IPS-11a (cell line): ENCODE results near the gene TOPBP1.
"Not testable (repeated sequence)": the region's sequence is repeated elsewhere in the genome, so short reads cannot be mapped to it uniquely, and the experiment has no call there.

Source experiments
- H3K4me3 ChIP-seq: one replicate; pipeline ENCODE4 v1.5.1; 2013; ENCODE audit warnings: low read depth, low read length, control low read depth

TOPBP1 gene

DNA sequence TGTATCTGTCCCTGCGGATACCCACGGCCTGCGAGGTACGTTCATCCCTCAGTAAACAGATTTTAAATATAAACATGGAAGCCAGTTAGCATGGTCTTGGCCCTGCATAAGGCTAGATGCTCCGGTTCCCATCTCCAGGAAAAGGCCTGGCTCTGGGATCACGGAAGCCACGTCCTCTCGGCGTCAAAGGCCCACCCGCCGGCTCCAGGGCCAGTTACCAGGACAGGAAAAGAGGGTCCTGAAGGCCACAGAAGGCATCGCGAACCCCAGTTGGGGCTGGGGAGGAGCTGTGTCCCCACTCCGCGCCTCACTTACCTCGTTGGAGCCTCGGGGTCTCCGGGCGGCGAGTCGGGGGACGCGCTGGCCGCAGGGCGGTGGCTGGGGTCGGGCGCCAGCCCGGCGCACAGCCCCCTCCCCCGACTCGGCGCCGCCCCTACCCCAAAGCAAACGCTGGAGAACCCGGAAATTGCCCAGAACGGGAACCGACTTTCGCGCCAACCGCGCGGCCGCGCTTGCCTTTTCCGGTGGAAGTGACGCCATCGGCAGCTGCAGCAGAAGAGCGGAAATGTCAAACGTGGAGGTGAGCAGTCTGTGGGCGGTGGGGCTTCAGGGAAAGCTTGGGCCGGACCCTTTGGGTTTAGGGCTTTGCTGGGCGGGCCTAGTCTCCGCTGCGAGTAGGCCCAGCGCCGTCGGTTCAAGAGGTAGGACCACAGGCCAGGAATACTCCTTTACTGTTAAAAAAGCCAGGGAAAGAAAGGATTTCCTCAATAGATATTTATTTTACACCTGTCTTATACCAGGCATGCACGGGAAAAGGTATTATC is at the start of gene TOPBP1:
Gene TOPBP1 (minus strand): TSS at position 488 of the 824 bp plus-strand sequence. CDS start 814 bp downstream, outside the sequence.
- peak within 1 kb of the TSS; percentile 91 for H3K4me3 ChIP-seq

GRCh38 chr3:133711013-133711412 is 49.3 kb upstream of the TOPBP1 start:
- H3K4me3 ChIP-seq, result no peak overlapping the region

DNA sequence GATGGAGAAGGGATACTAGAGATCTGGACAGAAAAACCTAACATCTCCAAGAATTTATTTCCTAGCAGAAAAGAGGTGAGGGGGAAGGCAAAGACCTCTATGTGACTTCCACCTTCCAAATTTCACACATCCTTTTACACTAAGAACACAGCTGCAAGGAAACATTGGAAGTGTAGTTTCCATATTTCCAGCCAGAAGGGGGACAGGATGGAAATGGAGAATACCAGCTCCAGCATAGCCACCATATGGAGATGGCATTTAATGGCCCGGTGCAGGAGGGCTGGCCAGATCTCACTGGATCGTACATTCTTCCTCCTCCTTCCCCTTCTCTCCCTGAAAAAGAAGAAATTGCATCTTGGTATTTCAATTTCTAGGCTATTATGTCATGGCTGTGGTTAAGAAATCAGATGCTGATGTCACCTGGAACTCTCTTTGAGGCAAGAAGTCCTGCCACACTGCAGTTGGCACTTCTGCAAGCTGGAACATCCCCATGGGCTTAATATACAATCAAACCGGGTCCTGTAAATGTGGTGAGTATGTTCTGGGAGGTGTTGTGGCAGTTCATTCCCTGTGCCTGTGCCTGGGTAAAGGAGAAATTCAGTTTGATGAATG is 47.5 kb upstream of the TOPBP1 start:
- H3K4me3 ChIP-seq, result no peak overlapping the region

DNA sequence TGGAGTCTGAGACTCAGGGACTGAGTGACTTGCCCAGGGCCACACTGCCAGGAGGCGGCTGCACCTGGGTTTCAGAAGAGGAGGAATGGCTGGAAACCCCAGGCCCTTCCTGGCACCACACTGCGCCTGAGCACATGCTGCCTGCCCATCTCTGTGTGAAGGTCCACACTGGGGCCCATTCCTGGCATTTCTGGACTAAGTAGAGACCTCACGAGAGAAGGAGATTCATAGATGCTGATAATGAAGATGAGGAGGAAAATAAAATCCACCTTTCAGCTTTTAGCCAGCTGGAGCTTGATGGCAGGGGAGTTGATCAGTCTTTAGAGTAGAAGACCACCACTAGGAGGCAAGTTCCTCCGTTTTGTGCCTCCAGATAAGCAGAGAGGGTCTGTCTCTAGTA is 44.3 kb upstream of the TOPBP1 start:
- no peak overlapping the region for H3K4me3 ChIP-seq

DNA sequence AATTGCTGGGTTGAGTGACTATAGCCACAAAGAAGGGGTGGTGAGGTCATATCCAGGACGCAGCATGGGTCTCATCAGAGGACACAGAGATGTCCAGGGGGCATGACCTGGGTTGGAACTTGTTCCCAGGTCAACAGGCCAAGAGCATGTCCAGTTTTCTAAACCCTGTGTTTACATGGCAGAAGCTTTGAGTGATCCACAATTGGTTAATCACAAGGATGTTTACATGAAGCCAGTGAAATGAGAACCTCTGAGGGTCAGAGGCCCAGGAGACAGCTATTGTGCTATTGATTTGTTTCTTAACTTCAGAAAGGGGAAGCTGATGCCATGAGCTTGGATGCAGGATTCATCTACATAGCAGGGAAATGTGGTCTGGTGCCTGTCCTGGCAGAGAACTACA is 42.2 kb upstream of the TOPBP1 start:
- H3K4me3 ChIP-seq, result no peak overlapping the region

DNA sequence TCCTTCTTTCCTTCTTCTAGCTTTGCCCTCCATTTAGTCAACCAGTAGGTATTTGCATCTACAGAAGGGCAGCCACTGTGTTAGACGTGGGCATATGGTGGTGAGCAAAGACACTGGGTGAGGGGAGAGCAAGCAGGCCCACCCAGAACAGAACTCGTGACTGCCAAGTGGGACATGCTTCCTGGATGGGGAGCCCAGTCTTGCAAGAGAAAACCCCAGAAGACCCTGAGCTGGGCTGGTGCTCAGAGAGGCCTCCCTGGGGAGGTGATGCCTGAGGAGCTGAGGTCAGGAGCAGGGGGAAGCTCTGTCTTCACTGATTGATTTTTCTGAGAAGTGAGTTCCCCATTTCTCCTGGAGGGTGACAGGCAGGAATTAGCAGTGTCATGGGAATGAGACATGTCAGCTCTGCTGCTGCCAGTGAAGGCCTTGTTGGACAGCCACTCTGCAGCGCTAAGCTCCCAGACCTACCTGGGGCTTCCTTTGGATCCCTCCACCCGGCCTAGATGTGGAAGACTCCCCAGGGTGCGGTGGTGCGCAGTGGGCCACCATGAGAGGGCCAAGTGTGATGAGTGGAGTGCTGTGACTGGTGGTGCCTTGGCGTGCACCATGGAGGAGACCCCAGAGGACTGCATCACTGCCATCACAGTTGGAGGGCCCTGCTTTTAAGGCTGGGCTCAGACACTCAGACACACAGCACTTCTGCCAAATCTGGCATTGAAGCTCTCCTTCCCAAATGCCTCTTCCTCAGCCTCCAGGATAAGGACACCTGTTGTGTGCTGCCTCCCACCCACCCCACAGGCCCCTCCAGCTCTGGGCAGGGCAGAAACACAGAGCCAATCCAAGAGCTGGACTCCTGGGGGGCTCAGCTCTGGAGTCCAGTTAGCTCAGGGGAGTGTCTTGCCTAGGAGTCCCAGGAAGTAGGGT is 40.0 kb upstream of the TOPBP1 start:
- no peak overlapping the region for H3K4me3 ChIP-seq

DNA sequence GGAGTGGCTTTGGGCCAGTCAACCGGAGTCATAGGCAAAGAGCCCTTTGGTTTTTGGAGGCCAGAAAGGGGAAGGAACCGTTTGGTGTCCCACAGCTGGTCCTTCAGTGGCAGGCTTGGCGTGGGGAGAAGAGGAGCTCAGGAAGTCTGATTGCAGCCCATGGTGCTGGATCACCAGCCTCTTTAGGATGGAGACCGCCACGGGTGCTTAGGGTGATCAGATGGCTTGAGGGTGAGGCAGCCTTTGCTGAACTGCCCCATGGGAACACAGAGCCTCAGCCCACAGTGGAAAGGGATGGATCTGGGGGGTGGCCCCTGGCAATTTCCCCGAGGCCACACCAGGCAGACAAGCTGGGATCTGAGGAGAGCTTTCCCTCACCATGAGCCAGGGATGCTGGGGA is 38.6 kb upstream of the TOPBP1 start:
- H3K4me3 ChIP-seq, result no peak overlapping the region

DNA sequence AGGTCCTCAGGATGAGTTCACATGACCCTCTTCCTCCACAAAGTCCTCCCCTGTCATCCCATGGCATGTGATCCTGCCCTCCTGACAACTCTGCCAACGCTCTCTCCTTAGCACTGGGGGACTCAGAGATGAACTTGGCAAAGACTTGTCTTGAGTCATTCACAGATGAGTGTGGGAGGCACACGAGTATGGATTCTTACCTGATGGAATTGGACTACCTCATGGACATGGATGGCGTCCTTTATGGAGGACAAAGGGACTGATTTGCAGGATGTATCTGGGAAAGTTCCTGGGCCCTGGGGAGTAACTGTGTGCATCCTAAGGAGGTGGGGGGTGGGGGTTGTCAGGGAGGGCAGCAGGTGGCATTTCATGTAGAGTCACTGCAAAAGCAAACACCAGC is 38.2 kb upstream of the TOPBP1 start:
- no peak overlapping the region for H3K4me3 ChIP-seq

DNA sequence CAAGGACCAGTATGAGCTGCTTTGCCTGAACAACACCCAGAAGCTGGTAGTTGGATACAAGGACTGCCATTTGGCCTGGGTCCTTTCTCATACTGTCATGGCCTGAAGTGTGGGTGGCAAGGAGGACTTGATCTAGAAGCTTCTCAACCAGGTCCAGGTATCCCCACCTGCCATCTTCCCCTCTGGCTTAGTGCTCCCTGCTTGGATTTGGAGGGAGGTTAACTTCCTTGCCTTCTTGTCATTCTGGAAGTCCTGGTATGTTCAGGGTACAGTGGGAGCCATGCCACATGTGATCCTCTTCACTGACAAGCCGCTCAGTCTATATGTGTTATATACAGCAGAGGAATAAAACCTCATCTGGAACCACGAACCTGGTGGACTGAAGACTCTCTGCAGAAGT is 37.7 kb upstream of the TOPBP1 start:
- H3K4me3 ChIP-seq, result no peak overlapping the region

- no peak overlapping the region for H3K4me3 ChIP-seq
These were observed 36.2 kb upstream of the TOPBP1 start for GRCh38 chr3:133697960-133698359.

DNA sequence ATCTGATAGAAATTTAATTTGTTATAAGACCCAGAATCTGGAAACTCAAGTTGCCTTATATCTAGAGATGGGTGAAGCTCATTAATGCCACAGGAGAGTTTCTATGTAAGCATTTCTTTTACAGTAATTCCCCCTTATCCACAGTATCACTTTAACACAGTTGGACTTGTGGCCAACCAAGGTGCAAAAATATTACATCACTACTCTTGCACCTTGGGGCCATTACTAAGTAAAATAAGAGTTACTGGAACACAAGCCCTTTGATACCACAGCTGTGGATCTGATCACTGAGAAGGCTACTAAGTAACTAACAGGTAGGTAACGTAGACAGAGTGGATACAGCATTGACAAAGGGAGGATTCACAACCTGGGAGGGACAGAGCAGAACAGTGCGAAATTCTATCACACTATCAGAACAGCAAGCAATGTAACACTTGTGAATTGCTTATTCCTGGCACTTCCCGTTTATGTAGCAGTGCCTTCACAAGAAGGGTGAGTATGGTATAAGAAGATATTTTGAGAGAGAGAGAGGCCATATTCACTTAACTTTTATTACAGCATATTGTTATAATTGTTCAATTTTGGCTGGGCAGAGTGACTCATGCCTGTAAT is 33.9 kb upstream of the TOPBP1 start:
- H3K4me3 ChIP-seq, result no peak overlapping the region

- no peak overlapping the region for H3K4me3 ChIP-seq
These were observed 32.8 kb upstream of the TOPBP1 start for GRCh38 chr3:133694288-133695268.

DNA sequence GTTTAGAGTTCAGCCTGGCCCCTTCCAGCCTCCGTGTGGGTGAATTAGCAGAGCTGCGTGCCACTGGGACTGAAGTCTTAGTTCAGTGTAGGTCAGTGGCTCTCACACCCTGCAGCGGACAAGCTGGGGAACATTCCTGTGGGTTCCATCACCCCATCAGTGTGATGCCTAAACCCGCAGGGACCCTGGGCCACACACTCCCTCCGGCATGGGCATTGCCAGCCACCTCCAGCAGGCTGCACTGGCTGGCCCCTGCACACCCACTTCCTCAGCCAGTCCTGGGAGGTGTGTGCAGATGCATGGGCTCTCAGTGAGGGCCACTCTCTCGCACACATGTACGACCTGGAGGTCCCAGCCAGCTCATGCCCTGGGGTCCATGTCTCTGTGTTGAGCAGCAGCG is 32.1 kb upstream of the TOPBP1 start:
- H3K4me3 ChIP-seq, result no peak overlapping the region

- H3K4me3 ChIP-seq, result no peak overlapping the region
These were observed 31.0 kb upstream of the TOPBP1 start for GRCh38 chr3:133692759-133693158.

DNA sequence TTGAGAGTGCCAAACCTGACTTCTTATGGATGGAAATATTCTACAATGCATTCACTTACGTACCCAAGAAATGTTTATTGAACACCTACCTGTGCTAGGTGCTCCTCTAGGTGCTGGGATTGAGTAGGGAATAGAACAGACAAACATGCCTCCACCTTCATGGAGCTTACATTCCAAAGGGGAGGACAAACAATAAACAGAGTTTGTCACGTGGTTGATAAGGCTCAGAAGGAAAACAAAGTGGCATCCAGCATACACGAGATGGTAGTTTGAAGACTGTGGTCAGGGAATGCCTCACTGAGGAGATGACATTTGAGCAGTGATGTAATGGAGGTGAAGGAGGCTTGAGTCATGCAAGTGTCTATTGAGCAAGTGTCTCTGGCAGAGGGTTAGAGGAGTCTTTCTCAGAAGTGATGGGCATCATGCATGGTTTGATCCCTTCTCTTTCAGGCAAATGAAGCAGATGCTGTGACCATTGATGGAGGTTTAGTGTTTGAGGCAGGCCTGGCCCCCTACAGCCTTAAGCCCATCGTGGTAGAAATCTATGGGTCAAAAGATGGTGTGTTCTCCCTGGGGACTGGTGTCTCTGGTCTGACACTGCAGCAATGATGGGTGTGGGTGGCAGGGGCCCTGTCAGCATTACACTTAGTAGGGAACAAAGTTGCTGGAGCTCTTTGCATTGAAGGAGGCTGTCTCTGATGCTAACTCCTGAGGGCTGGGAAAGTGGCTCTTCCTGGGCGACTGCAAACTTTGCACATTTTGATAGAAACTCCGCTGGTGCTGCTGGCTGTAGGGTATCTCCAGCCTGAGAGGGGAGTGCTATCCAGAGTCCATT is 29.7 kb upstream of the TOPBP1 start:
- H3K4me3 ChIP-seq, result no peak overlapping the region

DNA sequence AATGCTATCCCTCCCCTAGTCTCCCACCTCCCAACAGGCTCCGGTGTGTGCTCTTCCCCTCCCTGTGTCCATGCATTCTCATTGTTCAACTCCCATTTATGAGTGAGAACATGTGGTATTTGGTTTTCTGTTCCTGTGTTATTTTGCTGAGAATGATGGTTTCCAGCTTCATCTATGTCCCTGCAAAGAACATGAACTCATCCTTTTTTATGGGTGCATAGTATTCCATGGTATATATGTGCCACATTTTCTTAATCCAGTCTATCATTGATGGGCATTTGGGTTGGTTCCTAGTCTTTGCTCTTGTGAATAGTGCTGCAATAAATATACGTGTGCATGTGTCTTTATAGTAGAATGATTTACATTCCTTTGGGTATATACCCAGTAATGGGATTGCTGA is 16.3 kb upstream of the TOPBP1 start:
- not testable (repeated sequence) for H3K4me3 ChIP-seq

DNA sequence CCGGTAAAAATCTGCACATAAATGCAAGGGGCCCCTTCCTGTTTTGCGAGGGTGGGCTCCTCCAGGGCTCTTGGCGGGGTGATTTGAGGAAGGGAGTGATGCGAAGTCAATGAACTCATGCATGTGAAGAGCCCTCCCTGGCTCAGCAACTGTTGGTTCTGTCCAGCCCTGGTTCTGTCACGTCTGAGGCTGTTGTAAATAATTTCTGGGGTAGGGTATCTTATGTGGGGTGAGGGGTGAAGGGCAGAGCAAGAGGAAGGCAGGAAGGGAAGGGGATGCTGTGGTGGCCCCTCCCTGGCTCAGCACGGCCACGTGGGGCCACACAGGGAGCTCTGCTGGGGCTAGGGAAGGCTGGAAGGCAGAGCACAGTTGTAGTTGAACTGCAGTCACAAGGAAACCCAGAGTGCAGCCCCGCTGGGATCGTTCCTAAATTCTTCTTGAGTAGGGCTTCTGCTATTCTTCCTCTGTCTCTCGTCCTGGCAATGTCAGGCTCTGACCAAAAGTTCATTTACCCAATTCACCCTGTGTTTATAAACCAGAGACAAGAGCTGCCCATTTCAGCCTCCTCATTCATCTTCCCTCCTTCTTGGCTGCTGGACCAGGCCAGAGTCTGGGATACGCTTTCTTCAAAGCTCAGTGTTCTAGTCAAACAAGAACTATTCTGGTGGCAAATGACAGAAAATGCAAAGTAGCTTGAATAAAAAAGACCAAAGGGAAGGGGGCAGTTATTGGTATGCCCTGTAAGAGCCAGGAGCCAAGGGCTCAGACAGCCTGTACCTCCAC is 14.8 kb upstream of the TOPBP1 start:
- H3K4me3 ChIP-seq, result no peak overlapping the region

DNA sequence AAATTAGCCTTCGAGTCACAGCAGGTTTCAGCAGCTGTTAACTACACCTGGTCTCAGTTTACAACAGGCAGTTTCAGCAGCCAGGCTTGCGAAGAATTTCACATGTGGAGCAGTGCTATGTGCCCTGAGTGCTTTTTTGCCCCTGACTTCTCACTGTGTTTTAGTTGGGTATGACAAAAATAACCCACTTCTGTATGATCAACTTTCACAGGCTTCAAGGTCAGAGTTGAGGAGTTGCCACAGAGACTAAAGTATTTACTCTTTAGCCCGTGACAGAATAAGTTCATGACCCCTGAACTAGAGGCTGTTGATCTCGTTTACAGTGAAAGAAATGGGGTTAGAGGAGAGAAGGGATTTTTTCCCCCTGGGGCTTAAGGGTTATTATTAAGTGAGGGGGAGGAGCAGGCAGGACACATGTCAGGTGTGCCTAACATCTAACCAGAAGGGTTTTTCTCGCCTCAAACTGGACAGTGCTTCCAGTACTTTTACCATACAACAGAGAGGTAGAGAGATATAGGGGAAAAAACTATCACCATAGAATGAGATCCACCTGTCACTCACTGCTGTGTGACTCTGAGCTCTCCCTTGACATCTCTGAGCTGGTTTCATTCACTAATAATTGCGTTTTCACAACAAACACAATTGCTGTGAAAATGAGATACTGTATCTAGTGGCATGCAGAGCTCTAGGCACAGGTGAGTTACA is 14.0 kb upstream of the TOPBP1 start:
- no peak overlapping the region for H3K4me3 ChIP-seq
